C4-2B (cell line): ENCODE results near the gene SLC24A4.

ENCODE experiments used
- ZFX ChIP-seq: fragments of 450-650 bp; IDR thresholded peaks from 2 replicates; pipeline ENCODE4 v1.6.1; 2017
- TF ChIP-seq, protein P1 (sequence below): fragments of 450-650 bp; conservative IDR thresholded peaks from 2 replicates; pipeline ENCODE4 v1.5.1; 2017; ENCODE audit warnings: mild to moderate bottlenecking

DNA sequence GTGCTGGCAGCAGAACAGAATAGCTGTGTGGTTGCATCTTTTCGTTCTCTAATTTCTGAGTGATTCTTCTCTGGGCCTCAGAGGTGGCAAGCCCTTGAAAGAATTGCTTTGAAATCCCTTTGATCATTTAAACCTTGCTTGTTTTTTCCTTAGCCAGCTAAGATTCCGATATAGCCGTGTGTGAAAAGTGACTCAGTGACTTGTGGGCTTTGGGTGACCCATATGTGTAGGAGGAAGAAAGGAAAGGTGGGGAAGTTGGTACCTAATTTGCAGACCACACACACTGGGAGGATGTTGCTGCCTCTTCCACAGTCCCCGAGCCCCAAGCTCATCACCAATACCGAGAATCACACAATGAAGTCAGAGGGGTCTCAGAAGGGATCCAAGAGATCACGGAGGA lies 18.8 kb downstream of the SLC24A4 start:
- TF ChIP-seq, protein P1, sequence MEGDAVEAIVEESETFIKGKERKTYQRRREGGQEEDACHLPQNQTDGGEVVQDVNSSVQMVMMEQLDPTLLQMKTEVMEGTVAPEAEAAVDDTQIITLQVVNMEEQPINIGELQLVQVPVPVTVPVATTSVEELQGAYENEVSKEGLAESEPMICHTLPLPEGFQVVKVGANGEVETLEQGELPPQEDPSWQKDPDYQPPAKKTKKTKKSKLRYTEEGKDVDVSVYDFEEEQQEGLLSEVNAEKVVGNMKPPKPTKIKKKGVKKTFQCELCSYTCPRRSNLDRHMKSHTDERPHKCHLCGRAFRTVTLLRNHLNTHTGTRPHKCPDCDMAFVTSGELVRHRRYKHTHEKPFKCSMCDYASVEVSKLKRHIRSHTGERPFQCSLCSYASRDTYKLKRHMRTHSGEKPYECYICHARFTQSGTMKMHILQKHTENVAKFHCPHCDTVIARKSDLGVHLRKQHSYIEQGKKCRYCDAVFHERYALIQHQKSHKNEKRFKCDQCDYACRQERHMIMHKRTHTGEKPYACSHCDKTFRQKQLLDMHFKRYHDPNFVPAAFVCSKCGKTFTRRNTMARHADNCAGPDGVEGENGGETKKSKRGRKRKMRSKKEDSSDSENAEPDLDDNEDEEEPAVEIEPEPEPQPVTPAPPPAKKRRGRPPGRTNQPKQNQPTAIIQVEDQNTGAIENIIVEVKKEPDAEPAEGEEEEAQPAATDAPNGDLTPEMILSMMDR = no peak
- no peak for TF ChIP-seq ZFX
